HG02610 (cell line): ENCODE data around the gene CAMK1D.

Experiments used
- ATAC-seq: cut with Tn5 transposase; IDR thresholded peaks from one replicate; pipeline ENCODE4 v1.9.1; 2021; ENCODE audit warnings: mild to moderate bottlenecking, moderate library complexity; ENCODE audit not compliant: unreplicated experiment

CAMK1D gene

DNA sequence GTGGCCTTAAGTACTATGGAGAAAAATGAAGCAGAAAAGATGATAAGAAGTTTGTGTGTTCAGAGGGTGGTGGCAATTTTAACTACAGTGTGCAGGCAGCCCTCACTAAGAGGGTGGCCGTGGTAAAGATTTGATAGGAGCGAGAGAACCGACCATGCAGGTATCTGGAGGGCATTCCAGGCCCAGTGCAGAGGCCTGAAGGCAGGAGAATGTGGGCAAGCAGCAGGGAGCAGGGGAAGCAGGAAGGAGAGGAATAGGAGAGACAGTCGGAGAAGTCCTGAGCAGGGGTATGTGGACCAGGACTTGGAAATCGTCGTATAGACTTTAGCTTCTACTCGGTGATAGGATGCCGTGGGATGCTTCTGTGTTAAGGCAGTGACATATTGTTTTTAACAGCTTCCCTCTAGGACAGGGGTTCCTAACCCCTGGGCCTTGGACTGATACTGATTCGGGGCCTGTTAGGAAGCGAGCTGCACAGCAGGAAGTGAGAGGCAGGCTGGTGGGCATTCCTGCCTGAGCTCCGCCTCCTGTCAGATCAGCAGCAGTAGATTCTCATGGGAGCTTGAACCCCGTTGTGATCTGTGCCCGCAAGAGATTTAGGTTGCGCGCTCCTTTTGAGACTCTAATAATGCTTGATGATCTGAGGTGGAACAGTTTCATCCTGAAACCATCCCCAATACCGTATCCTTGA, 425.0 kb downstream of the CAMK1D start:
- ATAC-seq, result no peak

GRCh38 chr10:12777840-12778585, 428.7 kb downstream of the CAMK1D start:
- ATAC-seq, result no peak

DNA sequence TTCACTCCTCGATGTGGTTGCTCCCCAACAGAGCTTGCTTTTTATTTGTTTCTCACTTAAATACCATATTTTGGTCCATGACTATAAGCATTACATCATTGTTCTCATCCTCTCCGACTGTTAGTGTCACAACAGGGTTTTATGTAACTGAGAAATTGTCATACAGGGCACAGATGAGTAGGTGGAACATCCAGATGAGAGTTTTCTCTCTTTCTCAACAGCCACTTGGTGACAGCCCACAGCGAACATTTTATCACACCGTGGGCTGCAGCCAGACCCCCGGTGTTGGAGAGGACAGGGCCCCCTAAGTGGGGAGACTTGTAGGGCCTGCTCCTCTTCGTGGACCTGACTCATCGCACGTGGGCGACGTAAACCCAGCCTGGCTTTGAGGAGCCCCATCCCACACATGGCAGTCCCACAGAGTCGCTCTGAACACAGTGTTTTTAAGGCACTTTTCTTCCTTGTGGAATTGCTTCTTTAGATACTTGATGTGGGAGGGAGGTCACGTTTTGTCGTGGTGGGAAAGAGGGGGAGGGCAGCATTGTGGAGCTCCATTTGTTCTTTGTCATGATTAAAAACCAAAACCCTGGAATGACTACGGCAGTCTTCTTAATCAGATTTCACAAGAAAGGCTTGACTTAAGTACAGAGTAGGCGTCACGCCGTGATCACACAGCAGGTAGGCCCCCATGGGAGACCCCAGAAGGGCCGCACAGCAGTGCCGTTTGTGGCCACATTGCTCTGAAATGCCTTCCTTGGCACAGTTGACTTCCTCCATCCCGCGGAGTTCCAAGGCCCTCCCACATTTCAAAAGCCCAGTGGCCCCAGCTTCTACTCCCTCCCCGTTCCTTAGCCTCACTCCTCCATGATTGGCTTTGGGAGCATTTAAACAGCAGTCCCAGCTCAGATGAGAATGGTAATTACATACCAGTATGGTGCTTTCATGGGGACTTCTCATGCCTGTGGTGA, 431.6 kb downstream of the CAMK1D start:
- ATAC-seq, result no peak

GRCh38 chr10:12781976-12782375, 432.6 kb downstream of the CAMK1D start:
- no peak for ATAC-seq

DNA sequence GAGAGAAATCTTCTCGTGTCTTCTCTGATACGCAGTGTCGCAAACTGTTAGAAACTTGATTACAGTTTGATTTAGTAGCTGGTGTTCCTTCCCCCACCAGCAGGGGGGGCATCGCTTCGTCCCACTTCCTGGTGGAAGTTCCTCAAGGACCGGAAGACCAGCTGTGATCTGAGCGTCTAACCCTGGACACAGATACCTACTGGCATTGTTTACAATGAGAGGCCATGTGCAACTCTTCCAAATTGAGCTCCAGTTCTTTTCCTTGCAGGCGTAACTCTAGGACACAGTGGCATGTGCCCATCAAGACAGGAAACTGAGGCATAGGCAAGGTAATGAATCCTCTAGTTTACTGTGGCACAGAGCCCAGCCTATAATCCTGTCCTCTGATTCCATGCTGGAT, 433.2 kb downstream of the CAMK1D start:
- no peak for ATAC-seq

- no peak for ATAC-seq
Measured at GRCh38 chr10:12783293-12783692, 433.9 kb downstream of the CAMK1D start.

- no peak for ATAC-seq
Measured at GRCh38 chr10:12784646-12785045, 435.3 kb downstream of the CAMK1D start.

- ATAC-seq, result no peak
Measured at GRCh38 chr10:12785415-12785831, 436.1 kb downstream of the CAMK1D start.

- ATAC-seq, result no peak
Measured at GRCh38 chr10:12787297-12787696, 437.9 kb downstream of the CAMK1D start.

DNA sequence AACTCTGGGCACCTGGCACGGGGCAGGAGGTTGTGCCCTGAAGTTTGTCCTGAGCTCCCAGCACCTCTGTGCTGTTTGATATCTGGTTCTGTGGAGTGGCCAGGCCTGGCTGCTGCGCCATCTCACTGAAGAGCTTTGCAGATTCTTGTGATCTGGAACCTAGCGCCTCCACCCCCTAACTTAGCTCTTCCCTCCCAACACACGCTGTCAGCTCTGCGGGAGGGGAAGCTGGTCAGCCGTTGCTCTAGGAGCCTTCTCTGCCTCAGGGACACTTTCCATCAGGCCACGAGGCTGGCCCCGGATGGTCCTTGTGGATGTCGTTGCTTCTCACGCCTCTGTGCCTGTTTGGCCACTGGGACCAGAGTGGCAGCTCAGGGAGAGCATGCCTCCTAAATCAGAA, 438.9 kb downstream of the CAMK1D start:
- no peak for ATAC-seq

DNA sequence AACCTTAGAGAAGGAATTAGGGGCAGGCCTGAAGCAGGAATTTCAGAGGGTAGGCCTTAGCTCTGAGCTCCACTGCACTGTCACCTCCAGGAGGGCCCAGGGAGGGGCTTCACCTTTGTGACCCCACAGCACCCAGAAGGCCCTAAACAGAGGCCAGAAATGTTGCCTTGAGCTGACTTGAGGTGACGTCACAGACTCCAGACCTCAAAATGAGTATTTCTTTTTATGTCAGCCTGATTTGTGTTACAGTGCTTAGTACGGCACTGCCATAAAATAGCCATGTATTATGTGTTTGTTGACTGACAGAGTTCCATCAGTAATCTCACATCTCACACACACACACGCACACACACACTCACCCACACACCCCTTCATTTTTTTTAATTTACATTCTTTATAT, 440.9 kb downstream of the CAMK1D start:
- no peak for ATAC-seq

DNA sequence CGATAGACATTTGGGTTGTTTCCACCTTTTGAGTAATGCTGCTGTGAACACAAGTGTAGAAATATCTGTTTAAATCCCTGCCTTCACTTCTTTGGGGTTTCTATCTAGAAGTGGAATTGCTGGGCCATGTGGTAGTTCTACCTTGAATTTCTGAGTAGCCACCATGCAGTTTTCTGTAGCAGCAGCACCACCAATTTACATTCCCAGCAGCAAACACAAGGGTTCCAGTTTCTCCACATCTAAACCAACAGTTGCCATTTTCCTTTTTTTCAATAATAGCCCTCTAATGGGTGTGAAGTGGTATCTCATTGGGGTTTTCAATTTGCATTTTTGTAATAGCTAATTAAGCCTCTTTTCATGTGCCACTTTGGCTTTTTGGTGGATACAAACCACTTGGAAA, 442.4 kb downstream of the CAMK1D start:
- no peak for ATAC-seq

DNA sequence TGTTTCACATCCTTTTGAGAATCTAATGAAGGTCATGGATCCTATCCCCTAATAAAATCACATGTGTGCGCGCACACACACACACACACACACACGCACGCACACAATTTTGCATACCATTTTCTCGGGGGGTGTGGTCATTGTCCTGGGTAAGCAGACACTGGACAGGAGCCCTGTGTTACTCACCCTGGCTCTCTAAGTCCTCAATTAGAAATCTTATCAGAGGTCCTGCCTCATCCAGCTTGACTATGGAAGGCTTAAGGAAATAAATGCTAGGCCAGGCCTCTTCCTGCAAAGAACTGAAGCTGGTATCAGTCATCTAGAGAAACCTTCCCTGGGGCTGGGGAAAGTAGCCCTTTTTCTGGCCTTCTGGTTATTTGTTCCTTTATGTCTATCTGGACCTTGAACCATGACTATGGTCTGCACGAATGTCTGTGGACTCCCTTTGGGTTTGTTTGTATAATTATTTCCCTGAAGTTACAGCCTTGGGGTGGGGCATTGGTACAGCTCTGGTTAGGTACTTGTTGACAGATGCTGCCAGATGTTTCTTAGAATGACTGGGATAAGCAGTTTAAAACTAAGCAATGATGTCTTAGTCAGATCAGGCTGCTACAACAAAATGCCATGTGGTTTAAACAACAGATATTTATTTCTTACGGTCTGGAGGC, 443.7 kb downstream of the CAMK1D start:
- no peak for ATAC-seq

DNA sequence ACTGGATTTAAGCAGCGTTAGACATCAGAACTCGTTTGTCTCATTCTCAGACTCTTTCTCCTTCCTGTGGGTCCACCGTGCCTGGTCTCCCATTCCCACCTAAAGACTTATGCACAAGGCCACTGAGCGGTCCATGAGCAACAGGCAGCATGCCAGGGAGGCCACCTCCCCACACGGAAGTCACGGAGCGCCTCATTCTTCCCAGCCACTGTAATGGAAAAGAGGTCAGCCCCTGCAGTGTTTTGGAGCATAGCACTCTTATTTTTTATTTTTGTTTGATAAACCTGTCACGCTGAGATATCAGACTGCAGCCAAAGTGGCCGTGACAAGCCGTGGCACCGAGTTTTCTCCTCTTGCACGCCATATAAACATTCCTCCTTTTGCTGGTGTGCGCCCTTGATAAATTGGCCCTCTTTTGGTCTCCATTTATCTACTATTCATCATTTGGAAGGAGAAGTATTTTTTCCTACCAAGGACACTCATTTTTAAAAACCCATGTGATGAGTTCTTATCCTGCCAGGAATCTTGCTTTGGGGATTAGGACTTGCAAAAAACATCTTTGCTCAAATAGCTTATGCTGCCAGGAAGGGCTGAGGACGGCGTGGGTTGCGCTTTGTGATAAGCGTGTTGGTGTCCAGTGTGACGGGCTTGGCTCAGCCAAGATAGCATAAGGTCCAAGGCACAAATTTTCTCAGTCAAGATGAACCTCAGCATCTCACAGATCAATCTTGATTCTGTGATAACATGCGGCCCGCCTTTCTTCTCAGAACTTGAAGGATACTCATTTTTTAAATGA, 446.2 kb downstream of the CAMK1D start:
- no peak for ATAC-seq

DNA sequence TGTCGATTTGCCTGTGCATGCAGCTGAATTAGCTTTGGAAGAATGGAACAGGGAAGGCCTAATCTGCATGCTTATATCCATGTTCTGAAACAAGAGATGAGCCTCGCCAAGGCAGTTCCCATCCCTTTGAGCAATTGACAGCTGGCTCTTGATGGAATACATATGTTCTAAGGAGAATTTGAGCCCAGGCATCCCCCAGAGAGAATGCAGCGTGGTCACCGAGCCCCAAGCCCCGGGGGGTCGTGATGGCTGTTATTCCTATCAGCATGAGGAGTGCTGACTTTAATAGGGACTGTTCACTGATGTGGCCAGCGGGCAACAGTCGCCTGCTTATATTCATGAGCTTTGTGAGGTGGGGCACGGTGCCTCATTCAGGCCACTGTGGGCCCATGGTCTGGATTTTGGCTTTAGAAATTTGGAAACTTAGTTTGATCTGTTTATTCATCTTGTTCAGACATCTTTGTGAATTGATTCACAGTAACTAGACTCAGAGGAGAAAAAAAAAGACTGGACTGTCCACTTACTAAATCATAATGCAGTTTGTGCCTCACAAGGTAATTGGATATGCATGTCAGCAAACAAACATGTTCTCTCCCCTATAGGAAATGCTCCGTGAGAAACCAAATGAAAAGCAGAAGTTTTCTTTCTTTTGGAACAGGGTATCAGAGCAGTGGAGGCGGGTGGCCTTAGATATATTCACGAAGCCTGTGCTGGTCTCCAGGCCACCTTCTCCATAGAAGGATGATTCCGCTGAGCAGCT, 447.2 kb downstream of the CAMK1D start:
- ATAC-seq, result no peak

DNA sequence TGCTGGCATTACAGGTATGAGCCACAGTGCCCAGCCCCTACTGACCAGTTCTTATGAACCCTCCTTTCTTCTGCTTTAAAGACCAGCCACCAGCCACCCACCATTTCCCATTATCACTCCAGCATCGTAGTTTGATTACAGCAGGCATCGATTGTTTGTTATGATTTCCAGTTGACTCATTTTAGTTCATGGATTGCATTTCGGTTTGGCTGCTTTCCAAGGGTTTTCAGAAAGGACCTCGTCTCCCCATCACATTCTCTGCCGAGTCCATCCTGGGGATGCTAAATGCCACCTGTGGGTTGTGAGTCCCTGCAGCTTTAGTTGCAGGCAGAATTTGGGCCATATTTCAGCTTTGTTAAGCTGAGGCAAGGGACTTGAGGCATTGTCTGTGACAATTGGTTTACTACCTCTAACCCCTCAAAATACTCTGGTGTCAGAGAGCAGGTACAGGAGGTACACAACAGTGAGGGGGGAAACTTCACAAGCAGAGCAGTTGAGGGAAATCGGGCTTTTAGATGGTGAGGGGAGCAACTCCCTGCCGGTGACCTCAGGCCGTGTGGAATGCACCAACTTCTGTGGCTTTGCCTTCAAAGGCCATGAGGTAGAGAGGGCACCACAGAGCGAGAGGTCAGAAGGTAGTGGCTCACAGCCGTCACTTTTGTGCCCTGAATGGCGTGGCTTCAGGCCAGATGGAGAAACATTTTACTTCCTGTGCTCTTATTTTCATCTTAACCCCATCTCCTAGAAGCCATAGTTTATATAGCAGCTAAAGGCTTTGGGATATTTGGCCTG, 448.3 kb downstream of the CAMK1D start:
- no peak for ATAC-seq

- ATAC-seq, result no peak
Measured at GRCh38 chr10:12799144-12799543, 449.8 kb downstream of the CAMK1D start.

DNA sequence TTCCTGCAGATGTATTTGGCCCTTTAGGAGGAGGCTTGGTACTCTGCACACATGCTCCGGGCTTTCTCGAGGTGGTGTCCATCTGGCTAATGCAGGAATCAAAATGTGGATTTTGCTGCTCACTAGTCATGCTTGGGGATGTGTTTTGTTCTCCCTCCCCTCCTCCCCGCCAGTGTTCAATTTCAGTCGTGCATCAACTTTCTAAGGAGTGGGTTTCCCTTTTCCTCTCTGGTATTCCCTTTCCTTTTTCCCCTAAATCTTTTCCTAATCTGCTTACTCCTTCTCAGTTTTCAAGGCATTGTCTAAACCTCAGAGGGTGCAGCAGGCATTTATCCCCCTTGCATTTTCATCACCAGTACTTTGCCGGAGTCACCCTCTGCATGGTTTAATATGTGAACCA, 450.4 kb downstream of the CAMK1D start:
- no peak for ATAC-seq

- ATAC-seq, result no peak
Measured at GRCh38 chr10:12800302-12800701, 451.0 kb downstream of the CAMK1D start.
